Uterus (tissue), 2 donors: Measurements from ENCODE around the gene MPZL2.

Source experiments
- CTCF ChIP-seq, 4 experiments: fragments of 200-600 bp in 2 of 4; fragments of 450-650 bp in 2 of 4; sonication (generic) in 2 of 4; IDR thresholded peaks; one replicate each; pipeline ENCODE4 v1.5.1; 2016 to 2019; ENCODE audit warnings: antibody characterized with exemption in 4 of 4, mild to moderate bottlenecking in 2 of 4, moderate library complexity in 1 of 4
- POLR2A ChIP-seq, 2 donors: fragments of 450-650 bp; IDR thresholded peaks; one replicate each; pipeline ENCODE4 v1.6.1; 2016; ENCODE audit warnings: antibody characterized with exemption in 2 of 2, mild to moderate bottlenecking in 1 of 2, moderate library complexity in 1 of 2

- no peak for TF ChIP-seq CTCF (IDR thresholded peaks at IDR 0.05)
- TF ChIP-seq POLR2A (IDR thresholded peaks at IDR 0.05): no peak
Measured at GRCh38 chr11:118281284-118281683, 17.2 kb upstream of the MPZL2 start.
